Measurements from ENCODE around the gene PAOX. TPM values are rescaled to one million over a fixed set of nuclear protein-coding genes. Genes with fewer than 3 reads are reported as not detected.

PAOX gene
- total and polyA plus RNA-seq, 2 of the 13 experiments (the other 11 are each of a cell fraction or from before 2014, with no cell fraction given): 0.49 to 0.77 TPM

- in situ Hi-C loops (cut with HindIII; ENCODE audit: extremely low pct_ligation_motif_present, low pct_unique_long_range_greater_than_20kb): no loop called here
- no peak for FAIRE-seq
- CTCF ChIA-PET (ENCODE audit: low intra/inter-chr PET ratio, low total read pairs): no interaction called here
- POLR2A ChIA-PET: interaction anchor here (1.1 to 5.8 kb wide), 10 partner anchors 9 to 35 kb away, joined by 3 to 124 read pairs (median 14); partner anchors contain the start of genes ECHS1, MTG1, PAOX and PRAP1
- peak; percentile 9 for ATAC-seq
- BruUV-seq (replicated peaks): no TSS peak
- peak overlapping the region; percentile 86 for H3K27ac ChIP-seq (ENCODE audit: extremely low read length, insufficient read depth, low read length)
- 3% methylated on average over 7 of the region's 11 CpGs for WGBS (ENCODE audit: low lambda C conversion rate)
- no peaks in the 10 kb centered on the region for H3K27me3 ChIP-seq (ENCODE audit: control insufficient read depth in 1 of 2, insufficient read depth in 2 of 2, low read length in 2 of 2)
- peak overlapping the region; percentile 53 to 81 (median 73) for H3K4me3 ChIP-seq (replicated peaks in 1 of 3; ENCODE audit: insufficient read depth in 1 of 3, low read depth in 2 of 3, low read length in 3 of 3)
- 0 out of 2 replicates have a peak, but pooled peaks cover 5% of the 10 kb centered on the region for H4K20me1 ChIP-seq (ENCODE audit: insufficient read depth, low read length)
- intact Hi-C loops (cut with micrococcal nuclease; ENCODE audit: unreplicated experiment): loop anchor here (2.0 kb wide), 1 partner anchor 14 kb away; the partner anchor contains the start of gene ECHS1
- peaks cover 8 to 30% of the 10 kb centered on the region in 2 experiments; a peak in 4 of 5 replicates for H3K36me3 ChIP-seq (replicated peaks in 1 of 2; ENCODE audit: control insufficient read depth in 1 of 2, insufficient read depth in 2 of 2, low read length in 2 of 2)
- no peak for DNase-seq (ENCODE audit: low spot score)
- H3K4me2 ChIP-seq (ENCODE audit: low read depth, low read length): peak overlapping the region; percentile 95
- peak overlapping the region; percentile 74 for H3K9ac ChIP-seq (ENCODE audit: insufficient read depth, low read depth, low read length)
- no peak overlapping the region for H2AFZ ChIP-seq (ENCODE audit: low read length)
- no peaks in the 10 kb centered on the region for H3K9me3 ChIP-seq (ENCODE audit: low read length)
- peaks cover 38% of the 10 kb centered on the region for H3K4me1 ChIP-seq (ENCODE audit: insufficient read depth, low read length)
- peaks cover 12% of the 10 kb centered on the region for H3K79me2 ChIP-seq (ENCODE audit: insufficient read depth, low read length)
- no peak for TF ChIP-seq KIAA2018 (CRISPR knock-in tag; IDR thresholded peaks at IDR 0.05; ENCODE audit: borderline replicate concordance)
- TF ChIP-seq ZNF512 (CRISPR knock-in tag; IDR thresholded peaks at IDR 0.05): no peak
- TF ChIP-seq TAF1 (CRISPR knock-in tag; IDR thresholded peaks at IDR 0.05): peak; percentile 17; the same call in 1 of the 2 replicates
- TF ChIP-seq XRCC5 (optimal IDR thresholded peaks at IDR 0.05; ENCODE audit: low read length): no peak
- TF ChIP-seq THAP7 (CRISPR knock-in tag; IDR thresholded peaks at IDR 0.05): peak; percentile 53; the same call in 1 of the 2 replicates
- no peak for TF ChIP-seq ZNF282 (IDR thresholded peaks at IDR 0.05; ENCODE audit: partially characterized antibody)
- no peak for TF ChIP-seq GLI4 (CRISPR knock-in tag; IDR thresholded peaks at IDR 0.05; ENCODE audit: borderline replicate concordance)
- TF ChIP-seq MZF1 (CRISPR knock-in tag; IDR thresholded peaks at IDR 0.05; ENCODE audit: borderline replicate concordance): no peak
- no peak for TF ChIP-seq ZNF674 (CRISPR knock-in tag; IDR thresholded peaks at IDR 0.05; ENCODE audit: low read depth)
- no peak for TF ChIP-seq ZSCAN20 (CRISPR knock-in tag; IDR thresholded peaks at IDR 0.05; ENCODE audit: borderline replicate concordance)
- no peak for TF ChIP-seq HNRNPUL1 (IDR thresholded peaks at IDR 0.05; ENCODE audit: low read depth, low read length)
- no peak for TF ChIP-seq TERF1 (CRISPR knock-in tag; IDR thresholded peaks at IDR 0.05)
Observed at GRCh38 chr10:133358925-133359310, 20.1 kb upstream of the PAOX start.

Data from HepG2 (cell line).